ENCODE measurements around the gene POU2AF1. TPM values are rescaled to one million over a fixed set of nuclear protein-coding genes. Genes with fewer than 3 reads are reported as not detected.

POU2AF1 gene
- total and polyA plus RNA-seq, 2 of the 13 experiments (the other 11 are each of a cell fraction or from before 2014, with no cell fraction given): 1.9 to 3.6 TPM

DNA sequence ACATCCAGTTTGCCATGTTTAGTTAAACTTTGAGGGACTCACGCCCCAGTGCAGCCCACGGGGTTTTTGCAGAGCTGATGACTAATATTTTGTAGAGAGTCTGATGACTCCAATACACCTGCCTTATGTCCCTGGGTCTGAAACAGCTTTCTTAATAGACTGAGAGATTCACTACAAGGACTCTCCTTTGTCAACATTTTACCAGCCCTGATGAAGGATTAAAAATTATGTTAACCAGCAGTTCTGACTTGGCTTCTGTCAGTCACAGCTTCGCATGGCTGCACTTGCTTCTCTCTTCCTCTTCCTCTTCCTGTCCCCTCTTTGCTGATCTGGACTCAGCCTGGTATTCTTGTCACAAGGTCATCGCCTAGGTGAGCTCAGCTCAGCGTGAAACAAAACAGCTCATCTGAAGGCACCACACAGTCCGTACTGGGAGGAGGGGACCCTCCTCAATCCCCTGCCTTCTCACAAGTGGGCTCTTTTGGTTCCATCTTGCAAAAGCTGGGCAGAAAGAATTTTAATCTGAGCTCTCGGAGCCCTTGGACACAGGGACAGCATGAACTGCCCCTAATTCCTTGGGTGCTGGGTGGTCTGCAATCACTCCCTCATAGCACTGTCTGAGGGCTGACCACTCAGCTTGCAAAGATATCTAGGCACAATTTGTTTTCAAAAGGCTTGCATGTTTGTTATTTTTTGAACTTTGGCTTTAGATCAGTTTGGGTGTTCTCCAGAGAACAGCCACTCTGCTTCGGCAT is 38.1 kb upstream of the POU2AF1 start (continued):
- TF ChIP-seq MBNL3 (CRISPR knock-in tag; conservative IDR thresholded peaks at IDR 0.05) (no peak), ZNF430 (CRISPR knock-in tag; IDR thresholded peaks at IDR 0.05) (0 out of 2 replicates have a peak, but pooled peaks have one; percentile 39), ZSCAN12 (CRISPR knock-in tag; IDR thresholded peaks at IDR 0.05) (no peak), ZFX (CRISPR knock-in tag; IDR thresholded peaks at IDR 0.05; ENCODE audit: low read depth) (0 out of 2 replicates have a peak, but pooled peaks have one; percentile 19), NR3C1 (CRISPR knock-in tag; IDR thresholded peaks at IDR 0.05) (no peak), SALL2 (CRISPR knock-in tag; IDR thresholded peaks at IDR 0.05) (no peak), SOX13 (IDR thresholded peaks at IDR 0.05) (no peak), SOX13 (CRISPR knock-in tag; conservative IDR thresholded peaks at IDR 0.05 in 1 of 2, IDR thresholded peaks at IDR 0.05 in 1 of 2) (peak in 1 of 2 experiments; percentile 41; a peak in 1 of 4 replicates), THAP7 (CRISPR knock-in tag; IDR thresholded peaks at IDR 0.05) (no peak), ZNF780A (CRISPR knock-in tag; IDR thresholded peaks at IDR 0.05) (no peak), ZNF235 (CRISPR knock-in tag; IDR thresholded peaks at IDR 0.05; ENCODE audit: borderline replicate concordance) (no peak), SIN3B (IDR thresholded peaks at IDR 0.05; ENCODE audit: low read length) (no peak), BORCS8-MEF2B (CRISPR knock-in tag; IDR thresholded peaks at IDR 0.05) (no peak), ZNF607 (CRISPR knock-in tag; IDR thresholded peaks at IDR 0.05; ENCODE audit: borderline replicate concordance) (peak; percentile 24; the same call in 1 of the 2 replicates), ZNF12 (CRISPR knock-in tag; IDR thresholded peaks at IDR 0.05) (no peak), LCORL (IDR thresholded peaks at IDR 0.05) (no peak), LCORL (CRISPR knock-in tag; IDR thresholded peaks at IDR 0.05) (no peak), ARHGAP35 (CRISPR knock-in tag; IDR thresholded peaks at IDR 0.05; ENCODE audit: borderline replicate concordance) (no peak), MTF1 (CRISPR knock-in tag; IDR thresholded peaks at IDR 0.05) (no peak)
- TF ChIP-seq, protein P1, sequence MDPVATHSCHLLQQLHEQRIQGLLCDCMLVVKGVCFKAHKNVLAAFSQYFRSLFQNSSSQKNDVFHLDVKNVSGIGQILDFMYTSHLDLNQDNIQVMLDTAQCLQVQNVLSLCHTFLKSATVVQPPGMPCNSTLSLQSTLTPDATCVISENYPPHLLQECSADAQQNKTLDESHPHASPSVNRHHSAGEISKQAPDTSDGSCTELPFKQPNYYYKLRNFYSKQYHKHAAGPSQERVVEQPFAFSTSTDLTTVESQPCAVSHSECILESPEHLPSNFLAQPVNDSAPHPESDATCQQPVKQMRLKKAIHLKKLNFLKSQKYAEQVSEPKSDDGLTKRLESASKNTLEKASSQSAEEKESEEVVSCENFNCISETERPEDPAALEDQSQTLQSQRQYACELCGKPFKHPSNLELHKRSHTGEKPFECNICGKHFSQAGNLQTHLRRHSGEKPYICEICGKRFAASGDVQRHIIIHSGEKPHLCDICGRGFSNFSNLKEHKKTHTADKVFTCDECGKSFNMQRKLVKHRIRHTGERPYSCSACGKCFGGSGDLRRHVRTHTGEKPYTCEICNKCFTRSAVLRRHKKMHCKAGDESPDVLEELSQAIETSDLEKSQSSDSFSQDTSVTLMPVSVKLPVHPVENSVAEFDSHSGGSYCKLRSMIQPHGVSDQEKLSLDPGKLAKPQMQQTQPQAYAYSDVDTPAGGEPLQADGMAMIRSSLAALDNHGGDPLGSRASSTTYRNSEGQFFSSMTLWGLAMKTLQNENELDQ (CRISPR knock-in tag; IDR thresholded peaks at IDR 0.05; ENCODE audit: borderline replicate concordance): no peak
- TF ChIP-seq, protein P2, sequence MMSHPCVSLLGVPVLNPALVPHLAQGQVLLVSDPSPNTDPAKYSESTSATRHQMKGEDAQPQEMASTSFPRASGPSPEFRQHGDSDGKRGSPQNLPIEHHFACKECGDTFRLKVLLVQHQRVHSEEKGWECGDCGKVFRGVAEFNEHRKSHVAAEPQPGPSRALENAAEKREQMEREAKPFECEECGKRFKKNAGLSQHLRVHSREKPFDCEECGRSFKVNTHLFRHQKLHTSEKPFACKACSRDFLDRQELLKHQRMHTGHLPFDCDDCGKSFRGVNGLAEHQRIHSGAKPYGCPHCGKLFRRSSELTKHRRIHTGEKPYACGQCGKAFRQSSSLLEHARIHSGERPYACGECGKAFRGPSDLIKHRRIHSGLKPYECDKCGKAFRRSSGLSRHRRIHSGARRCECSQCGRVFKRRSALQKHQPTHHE (CRISPR knock-in tag; IDR thresholded peaks at IDR 0.05; ENCODE audit: borderline replicate concordance): no peak
- TF ChIP-seq, protein P3, sequence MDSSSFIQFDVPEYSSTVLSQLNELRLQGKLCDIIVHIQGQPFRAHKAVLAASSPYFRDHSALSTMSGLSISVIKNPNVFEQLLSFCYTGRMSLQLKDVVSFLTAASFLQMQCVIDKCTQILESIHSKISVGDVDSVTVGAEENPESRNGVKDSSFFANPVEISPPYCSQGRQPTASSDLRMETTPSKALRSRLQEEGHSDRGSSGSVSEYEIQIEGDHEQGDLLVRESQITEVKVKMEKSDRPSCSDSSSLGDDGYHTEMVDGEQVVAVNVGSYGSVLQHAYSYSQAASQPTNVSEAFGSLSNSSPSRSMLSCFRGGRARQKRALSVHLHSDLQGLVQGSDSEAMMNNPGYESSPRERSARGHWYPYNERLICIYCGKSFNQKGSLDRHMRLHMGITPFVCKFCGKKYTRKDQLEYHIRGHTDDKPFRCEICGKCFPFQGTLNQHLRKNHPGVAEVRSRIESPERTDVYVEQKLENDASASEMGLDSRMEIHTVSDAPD (CRISPR knock-in tag; IDR thresholded peaks at IDR 0.05): no peak
- TF ChIP-seq, protein P4, sequence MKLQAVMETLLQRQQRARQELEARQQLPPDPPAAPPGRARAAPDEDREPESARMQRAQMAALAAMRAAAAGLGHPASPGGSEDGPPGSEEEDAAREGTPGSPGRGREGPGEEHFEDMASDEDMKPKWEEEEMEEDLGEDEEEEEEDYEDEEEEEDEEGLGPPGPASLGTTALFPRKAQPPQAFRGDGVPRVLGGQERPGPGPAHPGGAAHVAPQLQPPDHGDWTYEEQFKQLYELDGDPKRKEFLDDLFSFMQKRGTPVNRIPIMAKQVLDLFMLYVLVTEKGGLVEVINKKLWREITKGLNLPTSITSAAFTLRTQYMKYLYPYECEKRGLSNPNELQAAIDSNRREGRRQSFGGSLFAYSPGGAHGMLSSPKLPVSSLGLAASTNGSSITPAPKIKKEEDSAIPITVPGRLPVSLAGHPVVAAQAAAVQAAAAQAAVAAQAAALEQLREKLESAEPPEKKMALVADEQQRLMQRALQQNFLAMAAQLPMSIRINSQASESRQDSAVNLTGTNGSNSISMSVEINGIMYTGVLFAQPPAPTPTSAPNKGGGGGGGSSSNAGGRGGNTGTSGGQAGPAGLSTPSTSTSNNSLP (IDR thresholded peaks at IDR 0.05; ENCODE audit: low read depth, low read length): no peak
